ENCODE data around the gene UPF1. TPM values are rescaled to one million over a fixed set of nuclear protein-coding genes. Genes with fewer than 3 reads are reported as not detected.
A peak's percentile ranks its signal among the peaks of the same experiment; 100 is the strongest.

The UPF1 gene
- total RNA-seq, 3 donors from 2014 or later (not counting 1 experiment from before 2014, with no cell fraction given): 123 to 140 (median 138) TPM

- Mint-ChIP-seq H3K36me3 (no peaks in the 10 kb centered on the region), H3K4me1 (peaks cover 70 to 87% of the 10 kb centered on the region in 2 donors), H3K4me3 (no peak overlapping the region), H3K27ac (peak overlapping the region; percentile 47 to 78), H3K27me3 (ENCODE audit: low read depth in 2 of 2) (no peaks in the 10 kb centered on the region), H3K9me3 (no peaks in the 10 kb centered on the region)
- peaks cover 74% of the 10 kb centered on the region for H3K4me1 ChIP-seq (ENCODE audit: control insufficient read depth, insufficient read depth, low read length)
- H3K27ac ChIP-seq (ENCODE audit: low read length): no peak overlapping the region
- no peak overlapping the region for H3K4me3 ChIP-seq (ENCODE audit: low read length)
- 92% methylated on average over 15 of the region's 15 CpGs for WGBS (ENCODE audit: insufficient coverage)
- H3K27me3 ChIP-seq (ENCODE audit: control insufficient read depth, insufficient read depth, low read length): no peaks in the 10 kb centered on the region
- no peak for TF ChIP-seq CTCF (IDR thresholded peaks at IDR 0.05)
- H3K9me3 ChIP-seq (ENCODE audit: control insufficient read depth, insufficient read depth, low read length): no peaks in the 10 kb centered on the region
- peaks cover 13% of the 10 kb centered on the region for H3K36me3 ChIP-seq (ENCODE audit: control insufficient read depth, insufficient read depth, low read length)
- DNase-seq (no peak), ATAC-seq (no peak)
- intact Hi-C loops (cut with micrococcal nuclease): no loop called here
Measured at GRCh38 chr19:18839465-18840287, 7.9 kb downstream of the UPF1 start.

GRCh38 chr19:18840288-18841267 lies 8.8 kb downstream of the UPF1 start:
- H3K27ac ChIP-seq (ENCODE audit: low read length): no peak overlapping the region
- intact Hi-C loops (cut with micrococcal nuclease): no loop called here
- WGBS (ENCODE audit: insufficient coverage): 91% methylated on average over 25 of the region's 26 CpGs

GRCh38 chr19:18841400-18841799 lies 9.6 kb downstream of the UPF1 start:
- no peak overlapping the region for H3K4me3 ChIP-seq (ENCODE audit: low read length)
- H3K9me3 ChIP-seq (ENCODE audit: control insufficient read depth, insufficient read depth, low read length): no peaks in the 10 kb centered on the region
- no peaks in the 10 kb centered on the region for H3K27me3 ChIP-seq (ENCODE audit: control insufficient read depth, insufficient read depth, low read length)
- WGBS (ENCODE audit: insufficient coverage): 95% methylated on average over 15 of the region's 15 CpGs
- Mint-ChIP-seq H3K4me3 (peak overlapping the region; percentile 63), H3K27ac (peak overlapping the region; percentile 63 to 78), H3K9me3 (no peaks in the 10 kb centered on the region), H3K27me3 (ENCODE audit: low read depth in 2 of 2) (no peaks in the 10 kb centered on the region), H3K4me1 (peaks cover 65 to 89% of the 10 kb centered on the region in 2 donors), H3K36me3 (no peaks in the 10 kb centered on the region)
- DNase-seq: no peak
- H3K27ac ChIP-seq (ENCODE audit: low read length): no peak overlapping the region
- intact Hi-C loops (cut with micrococcal nuclease): no loop called here
- peaks cover 78% of the 10 kb centered on the region for H3K4me1 ChIP-seq (ENCODE audit: control insufficient read depth, insufficient read depth, low read length)
- no peak for ATAC-seq
- peaks cover 9% of the 10 kb centered on the region for H3K36me3 ChIP-seq (ENCODE audit: control insufficient read depth, insufficient read depth, low read length)
- no peak for TF ChIP-seq CTCF (IDR thresholded peaks at IDR 0.05)

More at GRCh38 chr19:18840288-18841267, 8.8 kb downstream of the UPF1 start:
- no peak for DNase-seq
- H3K4me1 ChIP-seq (ENCODE audit: control insufficient read depth, insufficient read depth, low read length): peaks cover 76% of the 10 kb centered on the region
- TF ChIP-seq CTCF (IDR thresholded peaks at IDR 0.05): no peak
- Mint-ChIP-seq H3K36me3 (no peaks in the 10 kb centered on the region), H3K27ac (peak overlapping the region; percentile 47 to 78), H3K9me3 (no peaks in the 10 kb centered on the region), H3K4me1 (peaks cover 70 to 89% of the 10 kb centered on the region in 2 donors), H3K27me3 (ENCODE audit: low read depth in 2 of 2) (no peaks in the 10 kb centered on the region), H3K4me3 (peak overlapping the region; percentile 35)
- peaks cover 11% of the 10 kb centered on the region for H3K36me3 ChIP-seq (ENCODE audit: control insufficient read depth, insufficient read depth, low read length)
- no peak overlapping the region for H3K4me3 ChIP-seq (ENCODE audit: low read length)
- no peak for ATAC-seq
- H3K9me3 ChIP-seq (ENCODE audit: control insufficient read depth, insufficient read depth, low read length): no peaks in the 10 kb centered on the region
- no peaks in the 10 kb centered on the region for H3K27me3 ChIP-seq (ENCODE audit: control insufficient read depth, insufficient read depth, low read length)
